IgD-negative memory B cell (primary cell): Measurements from ENCODE around the gene QPRT. TPM values are rescaled to one million over a fixed set of nuclear protein-coding genes. Genes with fewer than 3 reads are reported as not detected.
"Not testable (repeated sequence)": the region's sequence is repeated elsewhere in the genome, so short reads cannot be mapped to it uniquely, and the experiment has no call there.

Experiments
- H3K27ac Mint-ChIP-seq, 3 donors: one replicate each; pipeline ENCODE4 v1.8.0; 2020 to 2022; ENCODE audit warnings: mild to moderate bottlenecking in 3 of 3, mixed read lengths in 3 of 3, moderate library complexity in 1 of 3
- H3K27me3 Mint-ChIP-seq: one replicate; pipeline ENCODE4 v1.8.0; 2021; ENCODE audit warnings: mixed read lengths
- H3K36me3 Mint-ChIP-seq: one replicate; pipeline ENCODE4 v1.8.0; 2020; ENCODE audit warnings: mild to moderate bottlenecking, mixed read lengths
- H3K4me1 Mint-ChIP-seq, 3 donors: one replicate each; pipeline ENCODE4 v1.8.0; 2020 to 2022; ENCODE audit warnings: mixed read lengths in 3 of 3, mild to moderate bottlenecking in 1 of 3
- H3K4me3 Mint-ChIP-seq, 4 donors: one replicate each; pipeline ENCODE4 v1.8.0; 2020 to 2022; ENCODE audit warnings: mild to moderate bottlenecking in 4 of 4, mixed read lengths in 4 of 4, moderate library complexity in 3 of 4
- H3K9me3 Mint-ChIP-seq, 3 donors: one replicate each; pipeline ENCODE4 v1.8.0; 2020 to 2021; ENCODE audit warnings: mixed read lengths in 3 of 3, mild to moderate bottlenecking in 1 of 3
- polyA plus RNA-seq: library from polyadenylated mRNA; unstranded; fragments of 300-500 nt; fragmentation: Illumina TruSeq; gene quantifications from one replicate; pipeline ENCODE4 v1.2.3, GENCODE V29; 2021

Gene QPRT
- not detected for polyA plus RNA-seq

DNA sequence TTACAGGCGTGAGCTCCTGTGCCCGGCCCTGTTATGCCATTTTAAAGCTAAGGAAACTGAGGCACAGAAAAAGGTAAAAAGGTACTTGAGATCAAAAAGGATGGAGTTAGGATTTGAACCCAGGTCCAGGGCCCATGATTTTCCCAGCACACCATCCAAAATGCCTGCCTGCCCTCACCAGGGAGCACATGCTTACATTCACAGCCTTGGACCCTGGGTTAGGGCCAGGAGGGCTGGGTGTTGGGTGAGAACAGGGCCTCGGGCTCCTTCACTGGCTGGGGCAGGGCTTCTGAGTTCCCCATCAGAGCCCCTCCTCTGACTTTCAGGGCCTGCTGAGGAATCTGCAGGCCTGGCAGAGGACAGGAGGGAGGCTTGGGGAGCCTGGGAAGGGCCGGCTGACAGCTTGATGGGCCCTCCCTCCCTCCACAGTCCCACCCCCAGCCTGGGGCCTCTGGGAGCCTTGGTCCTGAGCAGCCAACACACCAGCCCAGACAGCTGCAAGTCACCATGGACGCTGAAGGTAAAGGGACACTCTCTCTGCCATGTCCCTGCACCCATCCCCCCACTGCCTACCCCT lies at the start of gene QPRT:
QPRT (plus strand) TSS at position 490 of the 577 bp plus-strand sequence; CDS start at position 508, 18 bp downstream.
- peak within 1 kb of the TSS in 1 of 3 donors; percentile 3 for H3K27ac Mint-ChIP-seq
- H3K36me3 Mint-ChIP-seq, result no peaks in the 10 kb centered on the region
- H3K4me1 Mint-ChIP-seq, result peaks cover 8 to 11% (median 9%) of the 10 kb centered on the region in 3 donors
- H3K27me3 Mint-ChIP-seq, result no peaks in the 10 kb centered on the region
- peak within 1 kb of the TSS in 3 of 4 donors; percentile 76 to 88 (median 85) for H3K4me3 Mint-ChIP-seq
- H3K9me3 Mint-ChIP-seq, result no peaks in the 10 kb centered on the region

DNA sequence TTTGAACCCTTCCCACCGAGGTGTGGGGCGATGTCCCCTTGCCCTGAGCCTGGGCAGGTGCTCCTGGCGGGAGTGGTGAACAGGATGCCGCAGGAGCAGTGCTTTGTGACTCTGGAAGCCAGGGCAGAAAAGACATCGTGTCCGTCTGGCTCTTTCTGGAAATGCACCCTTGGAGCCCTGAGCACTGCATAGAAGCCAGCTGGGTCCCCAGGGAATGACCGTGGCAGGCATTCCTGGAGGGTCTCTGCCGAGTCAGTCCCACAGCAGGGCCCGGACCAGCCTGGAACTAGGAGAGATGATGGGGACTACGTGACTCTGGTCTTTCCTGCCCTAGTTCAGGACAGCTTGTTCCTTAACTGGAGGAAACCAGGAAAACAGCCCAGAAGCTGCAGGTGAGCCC lies 49.7 kb upstream of the QPRT start:
- H3K27ac Mint-ChIP-seq, H3K36me3 Mint-ChIP-seq, H3K4me1 Mint-ChIP-seq, H3K9me3 Mint-ChIP-seq, H3K27me3 Mint-ChIP-seq, H3K4me3 Mint-ChIP-seq: not testable (repeated sequence)

DNA sequence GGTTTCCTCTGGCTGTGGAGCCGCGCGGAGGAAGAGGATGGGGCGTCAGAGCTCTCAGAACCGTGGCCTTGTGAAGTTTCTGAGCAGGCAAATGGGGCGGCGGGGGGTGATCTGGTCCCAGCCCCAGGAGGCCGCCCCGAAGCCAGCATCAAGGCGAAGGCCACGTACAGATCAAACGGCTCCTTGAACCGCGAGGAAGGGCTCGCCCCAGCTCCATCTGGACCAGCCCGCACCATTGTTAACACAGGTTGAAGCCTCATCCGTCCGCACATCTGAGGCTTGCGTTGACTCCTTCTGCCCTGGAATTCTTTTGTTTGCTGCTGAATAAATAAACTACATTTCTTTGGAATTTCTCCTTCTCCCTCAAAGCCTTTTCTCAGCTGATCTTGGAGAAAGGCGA lies 47.3 kb upstream of the QPRT start:
- not testable (repeated sequence) for H3K27ac Mint-ChIP-seq, H3K27me3 Mint-ChIP-seq, H3K36me3 Mint-ChIP-seq, H3K9me3 Mint-ChIP-seq, H3K4me1 Mint-ChIP-seq, H3K4me3 Mint-ChIP-seq

DNA sequence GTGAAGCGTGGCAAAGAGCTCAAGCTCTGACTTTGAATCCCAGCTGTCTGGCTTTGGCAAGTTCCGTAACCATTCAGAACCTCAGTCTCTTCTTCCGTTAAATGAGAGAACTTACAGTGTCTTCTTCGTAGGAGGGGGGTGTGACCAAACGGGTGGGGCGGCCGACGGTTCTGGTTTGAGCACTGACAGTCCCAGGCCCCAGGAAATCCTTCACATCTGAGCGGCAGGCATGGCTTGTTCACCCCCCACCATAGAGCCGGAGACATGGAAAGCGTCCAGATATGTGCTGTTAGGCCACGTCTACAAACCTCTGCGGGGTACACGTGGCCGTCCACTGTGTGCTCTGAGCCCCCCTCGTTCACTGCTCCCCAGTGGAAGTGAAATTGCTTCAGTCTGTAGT lies 43.1 kb upstream of the QPRT start:
- H3K4me1 Mint-ChIP-seq, H3K27me3 Mint-ChIP-seq, H3K36me3 Mint-ChIP-seq, H3K4me3 Mint-ChIP-seq, H3K27ac Mint-ChIP-seq, H3K9me3 Mint-ChIP-seq: not testable (repeated sequence)

DNA sequence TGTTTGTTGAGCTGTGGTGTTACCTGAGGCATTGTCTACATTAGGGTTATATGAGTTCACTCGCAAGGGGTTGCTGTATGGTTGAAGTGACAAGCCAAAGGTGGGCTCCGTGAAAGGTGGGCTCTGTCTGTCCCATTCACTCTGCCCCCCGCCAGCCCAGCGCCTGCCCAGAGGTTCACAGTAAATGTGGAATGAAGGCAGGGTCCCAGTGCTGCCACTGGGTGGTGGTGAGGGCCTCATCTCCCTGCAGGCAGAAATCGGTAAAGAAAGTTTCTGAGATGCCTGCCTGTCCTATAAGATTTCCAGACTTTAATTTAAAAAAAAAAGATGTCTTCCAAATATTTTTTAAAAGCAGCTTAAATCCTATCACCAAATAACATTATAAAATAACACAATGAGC lies 42.6 kb upstream of the QPRT start:
- H3K27me3 Mint-ChIP-seq, H3K27ac Mint-ChIP-seq, H3K9me3 Mint-ChIP-seq, H3K36me3 Mint-ChIP-seq, H3K4me1 Mint-ChIP-seq, H3K4me3 Mint-ChIP-seq: not testable (repeated sequence)

DNA sequence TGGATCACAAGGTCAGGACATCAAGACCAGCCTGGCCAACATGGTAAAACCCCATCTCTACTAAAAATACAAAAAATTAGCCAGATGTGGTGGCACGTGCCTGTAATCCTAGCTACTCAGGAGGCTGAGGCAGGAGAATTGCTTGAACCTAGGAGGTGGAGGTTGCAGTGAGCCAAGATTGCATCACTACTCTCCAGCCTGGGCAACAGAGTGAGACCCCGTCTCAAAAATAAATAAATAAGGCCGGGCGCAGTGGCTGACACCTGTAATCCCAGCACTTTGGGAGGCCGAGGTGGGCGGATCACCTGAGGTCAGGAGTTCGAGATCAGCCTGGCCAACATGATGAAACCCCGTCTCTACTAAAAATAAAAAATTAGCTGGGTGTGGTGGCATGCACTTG lies 40.2 kb upstream of the QPRT start:
- peaks cover 0 to 14% (median 5%) of the 10 kb centered on the region in 3 donors for H3K4me1 Mint-ChIP-seq
- not testable (repeated sequence) for H3K27ac Mint-ChIP-seq

DNA sequence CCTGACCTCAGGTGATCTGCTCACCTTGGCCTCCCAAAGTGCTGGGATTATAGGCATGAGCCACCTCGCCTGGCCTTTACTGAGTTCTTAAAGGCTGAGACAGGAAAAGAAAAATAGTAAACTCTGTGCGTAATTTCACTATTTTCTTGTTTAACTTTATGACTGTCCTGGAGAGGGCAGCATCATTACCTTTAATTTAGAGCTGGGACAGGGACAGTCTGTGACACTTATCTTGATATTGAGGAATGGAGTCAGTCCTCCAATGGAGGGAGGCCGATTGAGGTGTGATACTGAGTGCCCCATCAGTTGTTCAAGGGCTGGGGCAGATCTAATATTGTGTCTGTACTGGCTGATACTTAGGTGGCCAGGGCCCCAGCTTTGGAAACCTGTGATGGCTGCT lies 37.4 kb upstream of the QPRT start:
- no peaks in the 10 kb centered on the region for H3K36me3 Mint-ChIP-seq
- H3K9me3 Mint-ChIP-seq, result no peaks in the 10 kb centered on the region
- no peaks in the 10 kb centered on the region for H3K27me3 Mint-ChIP-seq
- no peak overlapping the region for H3K27ac Mint-ChIP-seq
- H3K4me3 Mint-ChIP-seq, result peak overlapping the region in 1 of 4 donors; percentile 6
- peaks cover 17 to 34% (median 22%) of the 10 kb centered on the region in 3 donors for H3K4me1 Mint-ChIP-seq

More for the DNA sequence above, 40.2 kb upstream of the QPRT start:
- H3K36me3 Mint-ChIP-seq, H3K4me3 Mint-ChIP-seq, H3K27me3 Mint-ChIP-seq, H3K9me3 Mint-ChIP-seq: not testable (repeated sequence)

DNA sequence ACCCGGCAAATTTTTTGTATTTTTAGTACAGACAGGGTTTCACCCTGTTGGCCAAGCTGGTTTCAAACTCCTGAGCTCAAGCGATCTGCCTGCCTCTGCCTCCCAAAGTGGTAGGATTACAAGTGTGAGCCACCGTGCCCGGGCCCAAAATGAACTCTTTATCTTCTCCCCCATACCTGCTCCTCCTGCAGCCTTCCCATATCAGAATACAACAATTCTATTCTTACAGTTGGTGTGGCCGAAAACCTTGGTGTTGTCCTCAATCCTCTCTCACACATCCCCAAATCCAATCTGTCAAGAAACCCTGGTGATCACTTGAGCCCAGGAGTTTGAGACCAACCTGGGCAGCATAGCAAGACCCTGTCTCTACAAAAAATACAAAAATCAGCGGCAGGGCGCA lies 35.4 kb upstream of the QPRT start:
- peaks cover 17 to 34% (median 22%) of the 10 kb centered on the region in 3 donors for H3K4me1 Mint-ChIP-seq
- H3K9me3 Mint-ChIP-seq, result no peaks in the 10 kb centered on the region
- no peak overlapping the region for H3K4me3 Mint-ChIP-seq
- H3K27me3 Mint-ChIP-seq, result no peaks in the 10 kb centered on the region
- H3K27ac Mint-ChIP-seq, result no peak overlapping the region
- no peaks in the 10 kb centered on the region for H3K36me3 Mint-ChIP-seq

DNA sequence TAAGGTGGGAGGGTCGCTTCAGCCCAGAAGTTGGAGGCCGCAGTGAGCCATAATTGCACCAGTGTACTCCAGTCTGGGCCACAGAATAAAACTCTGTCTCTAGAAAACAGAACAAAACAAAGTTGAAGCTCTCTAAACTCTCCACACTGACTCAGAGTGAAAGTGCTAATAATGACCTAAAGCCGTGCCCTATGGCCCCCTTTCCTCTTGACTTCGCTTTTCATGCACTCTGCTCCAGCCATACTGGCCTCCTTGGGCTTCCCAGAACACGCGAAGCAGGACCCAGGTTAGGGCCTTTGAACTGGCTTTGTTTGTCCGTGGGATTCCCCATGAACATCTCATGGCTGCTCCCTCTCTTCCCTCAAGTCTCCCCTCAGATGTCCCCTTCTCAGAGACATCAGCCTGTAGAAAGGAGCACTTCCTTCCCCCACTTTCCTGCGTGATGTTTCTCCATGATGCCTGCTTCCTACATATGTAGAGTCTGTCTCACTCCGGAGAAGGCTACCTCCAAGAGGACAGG lies 34.6 kb upstream of the QPRT start:
- Mint-ChIP-seq H3K27ac (peak overlapping the region in 2 of 3 donors; percentile 87 to 96), H3K4me1 (peaks cover 17 to 34% (median 22%) of the 10 kb centered on the region in 3 donors), H3K4me3 (peak overlapping the region in 2 of 4 donors; percentile 82 to 87), H3K27me3 (no peaks in the 10 kb centered on the region), H3K36me3 (no peaks in the 10 kb centered on the region), H3K9me3 (no peaks in the 10 kb centered on the region)

DNA sequence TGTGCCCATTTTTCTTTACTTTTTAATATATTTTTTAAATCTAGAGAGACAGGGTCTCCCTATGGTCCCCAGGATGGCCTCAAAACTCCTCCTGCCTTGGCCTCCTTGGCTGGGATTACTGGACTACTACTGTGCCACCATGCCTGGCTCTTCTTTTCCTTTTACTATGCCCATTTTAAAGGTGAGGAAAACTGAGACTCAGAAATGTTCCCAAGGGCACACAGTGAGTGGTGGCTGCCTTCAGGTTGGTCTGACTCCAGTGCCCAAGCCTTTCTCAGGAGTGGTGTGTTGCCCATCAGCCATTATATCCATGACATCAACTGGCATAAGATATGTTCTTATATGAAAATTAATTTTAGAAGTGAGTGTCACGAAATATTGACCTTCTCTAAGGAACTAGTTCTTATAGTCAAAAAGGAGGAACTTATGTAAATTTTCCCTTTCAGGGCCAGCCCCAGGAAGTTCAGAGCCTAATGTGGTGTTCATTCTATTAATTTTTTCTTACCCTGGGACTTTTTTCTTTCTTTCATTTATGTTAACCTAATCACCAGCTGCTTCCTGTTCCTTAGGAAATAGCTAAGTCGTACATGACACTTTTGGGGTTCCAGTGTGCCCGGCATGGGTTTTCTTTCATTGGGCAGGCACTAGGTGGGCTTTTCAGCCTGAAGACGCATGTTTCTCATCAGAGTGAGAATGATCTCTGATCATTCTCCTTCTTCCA lies 33.8 kb upstream of the QPRT start:
- Mint-ChIP-seq H3K27ac (peak overlapping the region; percentile 69 to 96 (median 92)), H3K27me3 (no peaks in the 10 kb centered on the region), H3K36me3 (no peaks in the 10 kb centered on the region), H3K4me1 (peaks cover 21 to 34% (median 22%) of the 10 kb centered on the region in 3 donors), H3K9me3 (no peaks in the 10 kb centered on the region), H3K4me3 (peak overlapping the region in 3 of 4 donors; percentile 29 to 87 (median 82))

DNA sequence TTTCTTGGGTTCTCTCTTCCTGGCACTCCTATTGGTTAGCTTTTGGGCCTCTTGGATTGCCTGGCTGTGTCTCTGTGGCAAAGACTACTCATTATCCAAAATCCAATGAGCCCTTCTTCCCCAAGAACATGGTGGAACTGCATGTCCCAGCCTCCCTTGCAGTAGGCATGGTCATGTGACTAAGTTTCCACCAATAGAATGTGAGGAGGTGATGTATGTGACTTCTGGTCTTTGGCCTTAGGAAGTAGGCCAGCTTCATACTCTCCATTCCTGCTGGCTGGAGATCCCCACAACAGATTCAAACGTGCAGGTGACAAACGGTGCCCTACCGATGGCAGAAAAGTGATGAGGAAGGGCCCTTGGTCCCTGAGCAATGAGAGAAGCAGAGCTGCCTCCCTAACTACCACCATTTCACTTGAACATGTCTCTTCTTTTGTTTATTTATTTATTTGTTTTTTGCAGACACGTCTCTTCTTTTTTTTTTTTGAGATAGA lies 33.2 kb upstream of the QPRT start:
- Mint-ChIP-seq H3K27me3 (no peaks in the 10 kb centered on the region), H3K36me3 (no peaks in the 10 kb centered on the region), H3K27ac (peak overlapping the region; percentile 69 to 96 (median 92)), H3K9me3 (no peaks in the 10 kb centered on the region), H3K4me1 (peaks cover 21 to 31% (median 22%) of the 10 kb centered on the region in 3 donors), H3K4me3 (peak overlapping the region; percentile 29 to 87 (median 55))

DNA sequence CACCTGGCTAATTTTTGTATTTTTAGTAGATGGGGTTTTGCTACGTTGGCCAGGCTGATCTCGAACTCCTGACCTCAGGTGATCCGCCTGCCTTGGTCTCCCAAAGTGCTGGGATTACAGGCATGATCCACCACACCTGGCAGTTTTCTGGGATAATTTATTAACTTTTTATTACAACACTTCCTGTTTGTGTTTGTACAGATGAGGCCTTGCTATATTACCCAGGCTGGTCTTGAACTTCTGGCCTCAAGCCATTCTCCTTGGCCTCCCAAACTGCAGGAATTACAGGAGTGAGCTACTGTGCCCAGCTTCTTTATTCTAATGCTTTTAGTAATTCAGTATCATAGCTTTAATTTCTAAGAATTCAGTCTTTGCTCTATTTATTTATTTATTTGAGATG lies 32.0 kb upstream of the QPRT start:
- H3K4me1 Mint-ChIP-seq, result peaks cover 20 to 25% (median 21%) of the 10 kb centered on the region in 3 donors
- H3K4me3 Mint-ChIP-seq, result no peak overlapping the region
- no peaks in the 10 kb centered on the region for H3K9me3 Mint-ChIP-seq
- H3K27ac Mint-ChIP-seq, result no peak overlapping the region
- no peaks in the 10 kb centered on the region for H3K36me3 Mint-ChIP-seq
- no peaks in the 10 kb centered on the region for H3K27me3 Mint-ChIP-seq

DNA sequence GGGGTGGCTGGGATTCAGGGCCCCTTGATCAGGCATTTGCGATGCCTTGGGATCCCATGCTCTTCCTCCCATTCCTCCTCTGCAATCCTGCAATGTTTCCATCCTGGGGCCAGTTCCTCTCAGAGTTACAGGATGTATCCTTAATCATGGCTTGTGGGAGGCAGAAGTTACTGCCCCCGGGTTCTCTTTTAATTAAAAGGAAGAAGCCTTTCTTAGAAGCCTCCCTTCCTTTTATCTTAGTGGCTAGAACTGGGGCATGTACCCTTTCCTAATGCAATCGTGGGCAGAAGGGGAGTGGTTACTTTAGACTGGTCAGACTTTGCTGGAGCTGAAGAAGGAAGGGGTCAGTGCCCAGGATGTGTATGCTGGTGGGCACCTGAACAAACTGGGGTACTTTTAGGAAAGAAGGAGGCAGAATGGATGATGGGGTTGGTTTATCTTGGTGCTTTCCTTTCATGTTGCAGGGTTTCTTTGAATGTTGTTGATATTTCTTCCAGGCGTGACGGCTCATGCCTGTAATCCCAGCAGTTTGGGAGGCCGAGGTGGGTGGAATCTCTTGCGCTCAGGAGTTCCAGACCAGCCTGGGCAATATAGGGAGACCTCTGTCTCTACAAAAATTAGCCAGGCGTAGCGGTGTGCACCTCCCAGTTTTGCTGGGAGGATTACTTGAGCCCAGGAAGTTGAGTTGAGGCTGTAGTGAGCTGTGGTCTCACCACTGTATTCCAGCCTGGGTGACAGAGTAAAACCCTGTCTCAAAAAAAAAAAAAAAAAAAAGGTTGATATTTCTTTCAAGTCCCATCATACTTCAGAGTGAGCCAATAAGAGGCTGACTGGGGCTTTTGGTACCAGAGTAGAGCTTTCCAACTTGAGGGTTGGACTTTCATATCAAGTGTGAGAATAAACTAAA lies 29.1 kb upstream of the QPRT start:
- Mint-ChIP-seq H3K27ac (no peak overlapping the region), H3K4me3 (no peak overlapping the region), H3K4me1 (peaks cover 20 to 25% (median 22%) of the 10 kb centered on the region in 3 donors), H3K36me3 (no peaks in the 10 kb centered on the region), H3K9me3 (no peaks in the 10 kb centered on the region), H3K27me3 (peaks cover 3% of the 10 kb centered on the region)

DNA sequence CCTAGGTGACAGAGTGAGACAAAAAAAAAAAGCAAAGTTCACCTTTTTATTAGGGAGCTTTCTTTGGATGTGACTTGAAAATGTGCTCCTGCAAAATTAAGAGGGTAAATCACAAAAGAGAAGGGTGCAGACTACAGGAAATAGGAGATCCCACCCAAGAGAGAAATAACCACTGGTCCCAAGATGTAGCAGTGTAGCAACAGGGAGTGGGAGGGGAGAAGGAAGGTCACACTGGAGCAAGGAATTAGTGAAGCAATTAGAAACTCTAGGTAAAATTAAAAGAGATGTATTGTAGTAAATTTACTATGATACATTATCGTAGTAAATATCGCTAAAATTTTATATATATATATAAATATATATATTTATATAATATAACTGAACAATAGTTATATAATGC lies 28.2 kb upstream of the QPRT start:
- H3K4me3 Mint-ChIP-seq, result no peak overlapping the region
- peaks cover 3% of the 10 kb centered on the region for H3K27me3 Mint-ChIP-seq
- peaks cover 11 to 16% (median 15%) of the 10 kb centered on the region in 3 donors for H3K4me1 Mint-ChIP-seq
- H3K27ac Mint-ChIP-seq, result no peak overlapping the region
- no peaks in the 10 kb centered on the region for H3K9me3 Mint-ChIP-seq
- H3K36me3 Mint-ChIP-seq, result no peaks in the 10 kb centered on the region
